WTC11 (cell line): ENCODE results near the gene CPN1. TPM values are rescaled to one million over a fixed set of nuclear protein-coding genes. Genes with fewer than 3 reads are reported as not detected.

Source experiments
- ATAC-seq: fragments of 200-7000 bp; cut with Tn5 transposase; 2 replicates; pipeline ENCODE4 v1.10.0; 2021; ENCODE audit warnings: mild to moderate bottlenecking, moderate library complexity
- CTCF ChIA-PET: fragments of 300-600 bp; sonication (Branson Sonifier 250); formaldehyde crosslinking; loops from one replicate; lab custom pipeline; 2021; ENCODE audit warnings: antibody characterized with exemption; lab: Charles Lee
- POLR2A ChIA-PET: fragments of 350-600 bp; sonication (Branson Sonifier 250); formaldehyde crosslinking; loops from one replicate; lab custom pipeline; 2021; ENCODE audit warnings: antibody characterized with exemption; lab: Charles Lee
- DNase-seq: peaks from one replicate; pipeline ENCODE4 v3.0.0; 2021; ENCODE audit warnings: low spot score
- H3K27ac Mint-ChIP-seq: 2 replicates; pipeline ENCODE4 v1.8.0; 2021; ENCODE audit warnings: mixed read lengths
- H3K27me3 Mint-ChIP-seq: 2 replicates; pipeline ENCODE4 v1.8.0; 2021; ENCODE audit warnings: low read depth, mild to moderate bottlenecking, moderate library complexity, mixed read lengths
- H3K36me3 Mint-ChIP-seq: 2 replicates; pipeline ENCODE4 v1.8.0; 2021; ENCODE audit warnings: mixed read lengths
- H3K4me1 Mint-ChIP-seq: 2 replicates; pipeline ENCODE4 v1.8.0; 2022; ENCODE audit warnings: mixed read lengths
- H3K4me3 Mint-ChIP-seq: 2 replicates; pipeline ENCODE4 v1.8.0; 2021; ENCODE audit warnings: mild to moderate bottlenecking, moderate library complexity, mixed read lengths
- H3K9me3 Mint-ChIP-seq: 2 replicates; pipeline ENCODE4 v1.8.0; 2021; ENCODE audit warnings: mixed read lengths
- KAT7 ChIP-seq: sonication (generic); formaldehyde crosslinking; IDR thresholded peaks from 2 replicates; pipeline ENCODE4 v1.8.1; 2023; ENCODE audit warnings: missing genetic modification reagents, mild to moderate bottlenecking, borderline replicate concordance
- NR1H2 ChIP-seq: sonication (generic); formaldehyde crosslinking; IDR thresholded peaks from 2 replicates; pipeline ENCODE4 v1.9.0; 2021; ENCODE audit warnings: mild to moderate bottlenecking, moderate library complexity, missing genetic modification reagents
- RELA ChIP-seq: sonication (generic); formaldehyde crosslinking; IDR thresholded peaks from 2 replicates; pipeline ENCODE4 v1.8.1; 2022; ENCODE audit warnings: missing genetic modification reagents, mild to moderate bottlenecking, borderline replicate concordance
- total RNA-seq: library from RNA; stranded (reverse); gene quantifications from 3 replicates; pipeline ENCODE4 v1.2.3, GENCODE V29; 2021
- TF ChIP-seq, protein P1 (sequence below): sonication (generic); formaldehyde crosslinking; IDR thresholded peaks from 2 replicates; pipeline ENCODE4 v1.8.0; 2022; ENCODE audit warnings: mild to moderate bottlenecking, missing genetic modification reagents
- TF ChIP-seq, protein P2 (sequence below): fragments of 250-450 bp; sonication (Bioruptor Pico); IDR thresholded peaks from 2 replicates; pipeline ENCODE4 v2.1.2; 2022; ENCODE audit warnings: mild to moderate bottlenecking, moderate library complexity
- TF ChIP-seq, protein P3 (sequence below): sonication (generic); formaldehyde crosslinking; IDR thresholded peaks from 2 replicates; pipeline ENCODE4 v1.8.1; 2022; ENCODE audit warnings: missing genetic modification reagents, borderline replicate concordance
- TF ChIP-seq, protein P4 (sequence below): sonication (generic); formaldehyde crosslinking; IDR thresholded peaks from 2 replicates; pipeline ENCODE4 v1.8.1; 2023; ENCODE audit warnings: mild to moderate bottlenecking, missing genetic modification reagents, moderate library complexity

Gene CPN1
- total RNA-seq, 1 experiment from 2014 or later = 0.42 TPM

DNA sequence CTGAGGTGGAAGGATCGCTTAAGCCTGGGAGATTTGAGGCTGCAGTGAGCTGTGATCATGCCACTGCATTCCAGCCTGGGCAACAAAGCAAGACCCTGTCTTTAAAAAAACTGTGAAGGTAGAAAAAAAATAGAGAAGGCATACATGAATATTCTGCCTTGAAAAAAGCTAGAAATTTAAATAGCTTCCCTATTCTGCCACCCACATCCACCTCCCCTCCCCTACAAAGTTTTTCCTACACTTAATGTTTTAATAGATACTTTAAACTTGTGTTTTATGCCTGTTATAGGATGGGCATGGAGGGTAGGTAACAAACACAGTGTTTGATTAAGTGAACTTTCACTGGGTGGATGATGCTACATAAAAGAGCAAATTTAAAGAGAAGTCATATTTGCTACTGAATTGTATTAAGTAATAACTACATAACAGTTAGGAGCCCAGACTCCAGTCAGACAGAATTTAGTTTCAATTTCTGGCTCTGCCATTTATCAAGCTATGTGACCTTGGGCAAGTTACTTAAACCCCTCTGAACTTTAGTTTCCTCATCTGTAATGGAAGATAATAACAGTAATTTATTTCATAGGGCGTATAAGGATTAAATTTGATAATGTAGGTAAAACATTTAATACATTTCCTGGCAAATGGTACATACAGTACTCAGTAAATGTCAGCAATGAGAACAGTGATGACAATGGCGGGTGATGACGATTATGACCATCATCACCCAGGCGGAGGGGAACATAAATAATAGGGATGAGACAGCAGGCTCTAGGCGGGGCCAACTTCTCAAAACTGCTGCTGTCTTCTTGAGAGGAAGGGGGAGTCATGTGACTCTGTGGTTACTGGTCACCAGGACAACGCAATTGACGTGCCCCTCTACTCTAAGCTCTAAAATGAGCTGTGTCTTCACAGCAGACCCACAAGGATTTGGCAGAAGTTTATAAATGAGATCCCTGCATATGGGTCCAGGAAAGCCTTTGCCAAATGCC lies 87.7 kb downstream of the CPN1 start:
- ChIA-PET CTCF (interaction anchor here (2.6 kb wide), 1 partner anchor 16 kb away, joined by 10 read pairs; the partner anchor contains the start of gene DNMBP), POLR2A (no interaction called here)
- ATAC-seq = peak; percentile 56
- H3K4me1 Mint-ChIP-seq = peaks cover 9% of the 10 kb centered on the region
- no peak overlapping the region for H3K4me3 Mint-ChIP-seq
- no peak overlapping the region for H3K27ac Mint-ChIP-seq
- H3K36me3 Mint-ChIP-seq = no peaks in the 10 kb centered on the region
- no peaks in the 10 kb centered on the region for H3K27me3 Mint-ChIP-seq
- DNase-seq = no peak
- no peaks in the 10 kb centered on the region for H3K9me3 Mint-ChIP-seq
- TF ChIP-seq RELA (CRISPR knock-in tag) (no peak), NR1H2 (CRISPR knock-in tag) (no peak), KAT7 (no peak)
- TF ChIP-seq, protein P1, sequence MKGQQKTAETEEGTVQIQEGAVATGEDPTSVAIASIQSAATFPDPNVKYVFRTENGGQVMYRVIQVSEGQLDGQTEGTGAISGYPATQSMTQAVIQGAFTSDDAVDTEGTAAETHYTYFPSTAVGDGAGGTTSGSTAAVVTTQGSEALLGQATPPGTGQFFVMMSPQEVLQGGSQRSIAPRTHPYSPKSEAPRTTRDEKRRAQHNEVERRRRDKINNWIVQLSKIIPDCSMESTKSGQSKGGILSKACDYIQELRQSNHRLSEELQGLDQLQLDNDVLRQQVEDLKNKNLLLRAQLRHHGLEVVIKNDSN (CRISPR knock-in tag) = peak; percentile 59; the same call in 1 of the 2 replicates
- TF ChIP-seq, protein P2, sequence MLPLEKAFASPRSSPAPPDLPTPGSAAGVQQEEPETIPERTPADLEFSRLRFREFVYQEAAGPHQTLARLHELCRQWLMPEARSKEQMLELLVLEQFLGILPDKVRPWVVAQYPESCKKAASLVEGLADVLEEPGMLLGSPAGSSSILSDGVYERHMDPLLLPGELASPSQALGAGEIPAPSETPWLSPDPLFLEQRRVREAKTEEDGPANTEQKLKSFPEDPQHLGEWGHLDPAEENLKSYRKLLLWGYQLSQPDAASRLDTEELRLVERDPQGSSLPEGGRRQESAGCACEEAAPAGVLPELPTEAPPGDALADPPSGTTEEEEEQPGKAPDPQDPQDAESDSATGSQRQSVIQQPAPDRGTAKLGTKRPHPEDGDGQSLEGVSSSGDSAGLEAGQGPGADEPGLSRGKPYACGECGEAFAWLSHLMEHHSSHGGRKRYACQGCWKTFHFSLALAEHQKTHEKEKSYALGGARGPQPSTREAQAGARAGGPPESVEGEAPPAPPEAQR (CRISPR knock-in tag) = no peak
- TF ChIP-seq, protein P3, sequence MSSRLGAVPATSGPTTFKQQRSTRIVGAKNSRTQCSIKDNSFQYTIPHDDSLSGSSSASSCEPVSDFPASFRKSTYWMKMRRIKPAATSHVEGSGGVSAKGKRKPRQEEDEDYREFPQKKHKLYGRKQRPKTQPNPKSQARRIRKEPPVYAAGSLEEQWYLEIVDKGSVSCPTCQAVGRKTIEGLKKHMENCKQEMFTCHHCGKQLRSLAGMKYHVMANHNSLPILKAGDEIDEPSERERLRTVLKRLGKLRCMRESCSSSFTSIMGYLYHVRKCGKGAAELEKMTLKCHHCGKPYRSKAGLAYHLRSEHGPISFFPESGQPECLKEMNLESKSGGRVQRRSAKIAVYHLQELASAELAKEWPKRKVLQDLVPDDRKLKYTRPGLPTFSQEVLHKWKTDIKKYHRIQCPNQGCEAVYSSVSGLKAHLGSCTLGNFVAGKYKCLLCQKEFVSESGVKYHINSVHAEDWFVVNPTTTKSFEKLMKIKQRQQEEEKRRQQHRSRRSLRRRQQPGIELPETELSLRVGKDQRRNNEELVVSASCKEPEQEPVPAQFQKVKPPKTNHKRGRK (CRISPR knock-in tag) = no peak
- TF ChIP-seq, protein P4, sequence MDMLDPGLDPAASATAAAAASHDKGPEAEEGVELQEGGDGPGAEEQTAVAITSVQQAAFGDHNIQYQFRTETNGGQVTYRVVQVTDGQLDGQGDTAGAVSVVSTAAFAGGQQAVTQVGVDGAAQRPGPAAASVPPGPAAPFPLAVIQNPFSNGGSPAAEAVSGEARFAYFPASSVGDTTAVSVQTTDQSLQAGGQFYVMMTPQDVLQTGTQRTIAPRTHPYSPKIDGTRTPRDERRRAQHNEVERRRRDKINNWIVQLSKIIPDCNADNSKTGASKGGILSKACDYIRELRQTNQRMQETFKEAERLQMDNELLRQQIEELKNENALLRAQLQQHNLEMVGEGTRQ = peak; percentile 72

Other genes starting within 250 kb of the CPN1 start
- 19.7 to 25.3 TPM (median 22.2 TPM) in 3 replicates for gene DNMBP, start 71.9 kb downstream of the CPN1 start, total RNA-seq
- gene ERLIN1, start 104.2 kb upstream of the CPN1 start, total RNA-seq = 23.5 to 33.4 TPM (median 31.5 TPM) in 3 replicates
- 14.7 to 16.6 TPM (median 14.7 TPM) in 3 replicates for gene CHUK, start 147.7 kb upstream of the CPN1 start, total RNA-seq
- gene CWF19L1, start 185.8 kb upstream of the CPN1 start, total RNA-seq = 27.3 to 28.1 TPM (median 28.0 TPM) in 3 replicates
- 47.6 to 54.1 TPM (median 52.4 TPM) in 3 replicates for gene BLOC1S2, start 204.8 kb upstream of the CPN1 start, total RNA-seq
- 0.09 TPM in 1 of 3 replicates, not detected in the others for gene PKD2L1, start 248.4 kb upstream of the CPN1 start, total RNA-seq